ENCODE measurements around the gene TCF7L1. TPM values are rescaled to one million over a fixed set of nuclear protein-coding genes. Genes with fewer than 3 reads are reported as not detected.

TCF7L1 gene
- total RNA-seq, 1 donor from 2014 or later: 30.8 TPM

GRCh38 chr2:85230679-85231467 is 97.7 kb downstream of the TCF7L1 start:
- H3K79me2 ChIP-seq (ENCODE audit: insufficient read depth, low read length): no peaks in the 10 kb centered on the region
- H3K36me3 Mint-ChIP-seq (ENCODE audit: low read depth, unreplicated experiment): no peaks in the 10 kb centered on the region
- no peak overlapping the region for H3K9ac ChIP-seq (ENCODE audit: low read length)
- H3K4me3 ChIP-seq (ENCODE audit: insufficient read depth, low read depth, low read length): no peak overlapping the region
- peaks cover 10% of the 10 kb centered on the region for H3K4me1 Mint-ChIP-seq (ENCODE audit: low read depth, unreplicated experiment)
- no peaks in the 10 kb centered on the region for H3K4me1 ChIP-seq (ENCODE audit: insufficient read depth, low read length)
- H3K27me3 Mint-ChIP-seq (ENCODE audit: low read depth, unreplicated experiment): no peaks in the 10 kb centered on the region
- no peak overlapping the region for H2AFZ ChIP-seq (ENCODE audit: low read depth, low read length)
- TF ChIP-seq CTCF (IDR thresholded peaks at IDR 0.05; ENCODE audit: insufficient read depth, low read depth, low read length) (no peak), EZH2 (IDR thresholded peaks at IDR 0.05; ENCODE audit: insufficient read depth, low read length) (no peak)
- H3K4me3 Mint-ChIP-seq (ENCODE audit: unreplicated experiment): no peak overlapping the region
- H3K9me3 Mint-ChIP-seq (ENCODE audit: unreplicated experiment): no peaks in the 10 kb centered on the region
- FAIRE-seq: no peak
- H3K27me3 ChIP-seq (ENCODE audit: insufficient read depth, low read length): no peaks in the 10 kb centered on the region
- no peak for DNase-seq (ENCODE audit: low read depth)
- no peak overlapping the region for H3K27ac Mint-ChIP-seq (ENCODE audit: unreplicated experiment)
- no peaks in the 10 kb centered on the region for H3K9me3 ChIP-seq (ENCODE audit: insufficient read depth, low read depth, low read length)
- no peak overlapping the region for H3K4me2 ChIP-seq (ENCODE audit: low read length)
- no peak overlapping the region for H3K27ac ChIP-seq (ENCODE audit: low read depth, low read length)
- H3K36me3 ChIP-seq (ENCODE audit: insufficient read depth, low read length): no peaks in the 10 kb centered on the region
- peaks cover 34% of the 10 kb centered on the region for H4K20me1 ChIP-seq (ENCODE audit: insufficient read depth, low read length)

- H3K4me2 ChIP-seq (ENCODE audit: low read length): no peak overlapping the region
- H3K36me3 ChIP-seq (ENCODE audit: insufficient read depth, low read length): no peaks in the 10 kb centered on the region
- no peak for DNase-seq (ENCODE audit: low read depth)
- H3K4me1 ChIP-seq (ENCODE audit: insufficient read depth, low read length): no peaks in the 10 kb centered on the region
- no peaks in the 10 kb centered on the region for H3K27me3 ChIP-seq (ENCODE audit: insufficient read depth, low read length)
- peaks cover 34% of the 10 kb centered on the region for H4K20me1 ChIP-seq (ENCODE audit: insufficient read depth, low read length)
- H3K79me2 ChIP-seq (ENCODE audit: insufficient read depth, low read length): no peaks in the 10 kb centered on the region
- no peak for TF ChIP-seq EZH2 (IDR thresholded peaks at IDR 0.05; ENCODE audit: insufficient read depth, low read length)
- no peak for TF ChIP-seq CTCF (IDR thresholded peaks at IDR 0.05; ENCODE audit: insufficient read depth, low read depth, low read length)
- Mint-ChIP-seq H3K27me3 (ENCODE audit: low read depth, unreplicated experiment) (no peaks in the 10 kb centered on the region), H3K4me3 (ENCODE audit: unreplicated experiment) (no peak overlapping the region), H3K9me3 (ENCODE audit: unreplicated experiment) (no peaks in the 10 kb centered on the region), H3K4me1 (ENCODE audit: low read depth, unreplicated experiment) (peaks cover 10% of the 10 kb centered on the region), H3K27ac (ENCODE audit: unreplicated experiment) (no peak overlapping the region), H3K36me3 (ENCODE audit: low read depth, unreplicated experiment) (no peaks in the 10 kb centered on the region)
- H2AFZ ChIP-seq (ENCODE audit: low read depth, low read length): no peak overlapping the region
- no peak overlapping the region for H3K9ac ChIP-seq (ENCODE audit: low read length)
- H3K9me3 ChIP-seq (ENCODE audit: insufficient read depth, low read depth, low read length): no peaks in the 10 kb centered on the region
- no peak overlapping the region for H3K27ac ChIP-seq (ENCODE audit: low read depth, low read length)
- no peak for FAIRE-seq
- no peak overlapping the region for H3K4me3 ChIP-seq (ENCODE audit: insufficient read depth, low read depth, low read length)
These were observed 98.2 kb downstream of the TCF7L1 start for GRCh38 chr2:85231468-85231805.

- H3K27ac ChIP-seq (ENCODE audit: low read depth, low read length): no peak overlapping the region
- no peaks in the 10 kb centered on the region for H3K9me3 ChIP-seq (ENCODE audit: insufficient read depth, low read depth, low read length)
- H2AFZ ChIP-seq (ENCODE audit: low read depth, low read length): no peak overlapping the region
- H3K27me3 Mint-ChIP-seq (ENCODE audit: low read depth, unreplicated experiment): no peaks in the 10 kb centered on the region
- H3K4me3 Mint-ChIP-seq (ENCODE audit: unreplicated experiment): no peak overlapping the region
- H3K9me3 Mint-ChIP-seq (ENCODE audit: unreplicated experiment): no peaks in the 10 kb centered on the region
- no peaks in the 10 kb centered on the region for H3K27me3 ChIP-seq (ENCODE audit: insufficient read depth, low read length)
- H4K20me1 ChIP-seq (ENCODE audit: insufficient read depth, low read length): peaks cover 34% of the 10 kb centered on the region
- FAIRE-seq: no peak
- no peaks in the 10 kb centered on the region for H3K79me2 ChIP-seq (ENCODE audit: insufficient read depth, low read length)
- TF ChIP-seq EZH2 (IDR thresholded peaks at IDR 0.05; ENCODE audit: insufficient read depth, low read length): no peak
- no peak for TF ChIP-seq CTCF (IDR thresholded peaks at IDR 0.05; ENCODE audit: insufficient read depth, low read depth, low read length)
- H3K4me3 ChIP-seq (ENCODE audit: insufficient read depth, low read depth, low read length): no peak overlapping the region
- H3K4me1 ChIP-seq (ENCODE audit: insufficient read depth, low read length): no peaks in the 10 kb centered on the region
- H3K27ac Mint-ChIP-seq (ENCODE audit: unreplicated experiment): no peak overlapping the region
- H3K4me2 ChIP-seq (ENCODE audit: low read length): no peak overlapping the region
- no peaks in the 10 kb centered on the region for H3K36me3 Mint-ChIP-seq (ENCODE audit: low read depth, unreplicated experiment)
- H3K9ac ChIP-seq (ENCODE audit: low read length): no peak overlapping the region
- no peaks in the 10 kb centered on the region for H3K36me3 ChIP-seq (ENCODE audit: insufficient read depth, low read length)
- peaks cover 9% of the 10 kb centered on the region for H3K4me1 Mint-ChIP-seq (ENCODE audit: low read depth, unreplicated experiment)
- no peak for DNase-seq (ENCODE audit: low read depth)
These were observed 98.8 kb downstream of the TCF7L1 start for GRCh38 chr2:85231952-85232351.

Data from astrocyte (in vitro differentiated cells and primary cell).